Measurements from ENCODE around the gene TSPAN32. TPM values are rescaled to one million over a fixed set of nuclear protein-coding genes. Genes with fewer than 3 reads are reported as not detected.
A peak's percentile ranks its signal among the peaks of the same experiment; 100 is the strongest.

TSPAN32 gene
- total RNA-seq, 3 donors from 2014 or later (not counting 1 experiment from before 2014, with no cell fraction given): 268 to 327 (median 299) TPM

DNA sequence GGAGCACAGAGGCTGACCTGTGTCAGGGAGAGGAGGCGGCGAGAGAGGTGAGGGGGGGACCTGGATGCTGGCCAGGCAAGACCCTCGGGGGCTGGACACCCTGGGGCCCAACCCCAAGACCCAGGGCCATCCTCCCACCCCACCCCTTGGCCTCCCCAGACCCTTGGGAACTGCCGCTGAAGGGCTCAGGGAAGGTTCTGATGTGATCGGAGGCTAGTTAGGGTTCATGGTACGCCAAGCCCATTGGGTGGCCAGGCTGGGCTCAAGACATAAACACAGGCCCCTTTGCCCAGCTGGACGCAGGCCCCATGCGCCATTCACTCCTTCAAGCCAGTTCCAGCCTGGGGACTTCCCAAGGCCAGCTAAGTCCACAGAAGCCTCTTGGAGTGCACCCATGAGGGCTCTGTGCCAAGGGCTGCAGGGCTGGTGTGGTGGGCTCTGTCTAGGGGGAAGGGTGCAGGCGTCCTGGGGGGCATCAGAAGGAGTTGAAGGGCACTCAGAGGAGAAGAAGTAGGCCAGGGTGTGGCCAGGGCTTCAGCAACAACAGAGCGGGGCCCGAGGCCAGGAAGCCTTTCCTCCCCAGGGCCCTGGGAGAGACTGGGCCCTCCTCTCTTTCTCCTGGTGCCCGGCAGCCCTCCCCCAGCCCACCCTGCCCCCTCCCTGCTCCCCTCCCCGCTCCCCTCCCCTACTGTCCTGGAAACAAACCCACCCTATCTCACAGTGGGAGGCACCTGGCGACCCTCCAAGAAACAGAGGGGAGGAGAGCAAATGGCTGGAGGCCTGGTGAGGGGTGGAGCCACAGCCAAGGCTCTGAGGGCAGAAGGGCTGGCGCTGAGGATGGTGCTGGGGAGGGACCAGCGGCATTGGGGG lies 12.9 kb downstream of the TSPAN32 start:
- 60% methylated on average over 11 of the region's 16 CpGs for WGBS (ENCODE audit: insufficient coverage)
- ATAC-seq (no peak), DNase-seq (peak in 1 of 2 donors; percentile 13)
- Mint-ChIP-seq H3K27me3 (ENCODE audit: low read depth in 2 of 2) (no peaks in the 10 kb centered on the region), H3K4me1 (peaks cover 15 to 53% of the 10 kb centered on the region in 2 donors), H3K36me3 (no peaks in the 10 kb centered on the region), H3K27ac (peak overlapping the region in 1 of 2 donors; percentile 64), H3K4me3 (no peak overlapping the region), H3K9me3 (no peaks in the 10 kb centered on the region)
- Histone ChIP-seq H3K27ac (ENCODE audit: low read length) (no peak overlapping the region), H3K4me3 (ENCODE audit: low read length) (no peak overlapping the region), H3K9me3 (ENCODE audit: control insufficient read depth, insufficient read depth, low read length) (no peaks in the 10 kb centered on the region), H3K27me3 (ENCODE audit: control insufficient read depth, insufficient read depth, low read length) (no peaks in the 10 kb centered on the region), H3K4me1 (ENCODE audit: control insufficient read depth, insufficient read depth, low read length) (peaks cover 61% of the 10 kb centered on the region), H3K36me3 (ENCODE audit: control insufficient read depth, insufficient read depth, low read length) (no peaks in the 10 kb centered on the region)
- intact Hi-C loops (cut with micrococcal nuclease): no loop called here
- TF ChIP-seq, protein P1, sequence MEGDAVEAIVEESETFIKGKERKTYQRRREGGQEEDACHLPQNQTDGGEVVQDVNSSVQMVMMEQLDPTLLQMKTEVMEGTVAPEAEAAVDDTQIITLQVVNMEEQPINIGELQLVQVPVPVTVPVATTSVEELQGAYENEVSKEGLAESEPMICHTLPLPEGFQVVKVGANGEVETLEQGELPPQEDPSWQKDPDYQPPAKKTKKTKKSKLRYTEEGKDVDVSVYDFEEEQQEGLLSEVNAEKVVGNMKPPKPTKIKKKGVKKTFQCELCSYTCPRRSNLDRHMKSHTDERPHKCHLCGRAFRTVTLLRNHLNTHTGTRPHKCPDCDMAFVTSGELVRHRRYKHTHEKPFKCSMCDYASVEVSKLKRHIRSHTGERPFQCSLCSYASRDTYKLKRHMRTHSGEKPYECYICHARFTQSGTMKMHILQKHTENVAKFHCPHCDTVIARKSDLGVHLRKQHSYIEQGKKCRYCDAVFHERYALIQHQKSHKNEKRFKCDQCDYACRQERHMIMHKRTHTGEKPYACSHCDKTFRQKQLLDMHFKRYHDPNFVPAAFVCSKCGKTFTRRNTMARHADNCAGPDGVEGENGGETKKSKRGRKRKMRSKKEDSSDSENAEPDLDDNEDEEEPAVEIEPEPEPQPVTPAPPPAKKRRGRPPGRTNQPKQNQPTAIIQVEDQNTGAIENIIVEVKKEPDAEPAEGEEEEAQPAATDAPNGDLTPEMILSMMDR (IDR thresholded peaks at IDR 0.05): no peak

DNA sequence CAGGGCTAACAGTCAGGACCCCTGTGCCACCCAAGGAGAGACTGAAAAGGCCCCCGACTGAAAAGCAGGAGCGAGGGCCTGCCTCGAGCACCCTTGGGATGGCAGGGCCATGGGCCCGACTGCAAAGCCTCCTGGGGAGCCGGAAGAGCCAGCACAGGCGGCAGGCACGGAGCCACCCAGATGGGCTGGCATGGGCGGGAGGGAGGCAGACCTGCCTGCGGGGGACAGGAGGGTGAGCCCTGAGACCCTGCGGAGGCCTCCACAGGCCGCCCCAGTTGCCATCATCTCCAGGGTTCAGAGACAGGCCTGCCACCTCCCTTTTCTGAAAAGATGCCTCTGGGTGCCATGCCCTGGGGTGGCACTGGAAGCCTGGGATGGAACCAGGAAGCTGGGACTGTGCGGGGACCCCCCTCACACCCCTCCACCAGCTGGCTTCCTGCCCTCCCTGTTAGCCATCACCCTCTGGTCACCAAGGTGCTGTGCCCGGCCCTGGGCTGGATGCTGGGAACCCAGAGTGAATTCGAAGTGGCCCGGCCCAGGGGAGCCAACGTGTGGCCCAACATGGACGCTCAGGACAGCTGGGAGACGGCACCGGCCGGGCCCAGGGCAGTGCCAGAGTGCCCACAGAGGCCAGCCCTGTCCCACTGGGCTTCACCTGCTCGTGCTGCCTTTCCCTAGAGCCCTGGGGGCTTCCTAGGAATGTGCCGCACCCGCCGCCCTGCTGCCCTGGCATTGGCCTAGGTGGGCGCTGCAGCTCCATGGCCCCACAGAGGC lies 13.8 kb downstream of the TSPAN32 start:
- Mint-ChIP-seq H3K9me3 (no peaks in the 10 kb centered on the region), H3K4me3 (no peak overlapping the region), H3K27me3 (ENCODE audit: low read depth in 2 of 2) (no peaks in the 10 kb centered on the region), H3K4me1 (peaks cover 15 to 53% of the 10 kb centered on the region in 2 donors), H3K36me3 (no peaks in the 10 kb centered on the region), H3K27ac (no peak overlapping the region)
- Histone ChIP-seq H3K9me3 (ENCODE audit: control insufficient read depth, insufficient read depth, low read length) (no peaks in the 10 kb centered on the region), H3K36me3 (ENCODE audit: control insufficient read depth, insufficient read depth, low read length) (no peaks in the 10 kb centered on the region), H3K4me1 (ENCODE audit: control insufficient read depth, insufficient read depth, low read length) (peaks cover 61% of the 10 kb centered on the region), H3K4me3 (ENCODE audit: low read length) (no peak overlapping the region), H3K27ac (ENCODE audit: low read length) (no peak overlapping the region), H3K27me3 (ENCODE audit: control insufficient read depth, insufficient read depth, low read length) (no peaks in the 10 kb centered on the region)
- intact Hi-C loops (cut with micrococcal nuclease): no loop called here
- TF ChIP-seq, protein P1 (IDR thresholded peaks at IDR 0.05): no peak
- WGBS (ENCODE audit: insufficient coverage): 91% methylated on average over 25 of the region's 25 CpGs
- DNase-seq: peak in 1 of 2 donors; percentile 15
- no peak for ATAC-seq

DNA sequence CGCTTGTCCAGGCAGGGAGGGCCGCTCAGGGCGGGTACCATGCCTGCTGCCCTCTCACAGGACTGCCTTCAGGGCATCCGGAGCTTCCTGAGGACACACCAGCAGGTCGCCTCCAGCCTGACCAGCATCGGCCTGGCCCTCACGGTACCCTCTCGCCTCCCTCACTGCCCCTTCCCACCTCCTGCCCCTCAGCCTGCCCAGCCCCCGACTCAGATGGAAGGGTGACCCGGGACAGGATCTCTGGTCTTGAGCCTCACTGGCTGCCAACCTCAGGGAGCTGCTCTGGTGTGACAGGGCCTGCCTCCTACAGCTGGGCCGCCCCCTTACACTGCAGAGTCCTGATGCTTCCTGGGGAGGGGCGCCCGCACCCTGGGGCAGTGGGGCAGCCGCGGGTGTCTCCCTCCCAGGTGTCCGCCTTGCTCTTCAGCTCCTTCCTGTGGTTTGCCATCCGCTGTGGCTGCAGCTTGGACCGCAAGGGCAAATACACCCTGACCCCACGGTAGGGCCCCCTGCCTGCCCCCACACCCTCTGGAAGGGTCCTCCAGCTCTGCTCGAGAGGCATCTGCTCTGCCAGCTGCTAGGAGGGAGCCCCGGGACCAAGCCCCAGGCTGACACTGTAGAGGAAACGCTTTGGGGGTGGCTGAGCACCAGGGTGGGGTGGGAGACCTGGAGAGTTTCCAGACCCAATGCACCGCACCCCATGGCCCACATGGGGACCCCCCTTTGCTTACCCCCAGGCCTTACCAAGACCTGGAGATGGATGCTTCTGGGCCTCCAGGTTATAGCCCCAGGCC lies 14.6 kb downstream of the TSPAN32 start:
- H3K36me3 Mint-ChIP-seq: no peaks in the 10 kb centered on the region
- intact Hi-C loops (cut with micrococcal nuclease): no loop called here
- Histone ChIP-seq H3K36me3 (ENCODE audit: control insufficient read depth, insufficient read depth, low read length) (no peaks in the 10 kb centered on the region), H3K27me3 (ENCODE audit: control insufficient read depth, insufficient read depth, low read length) (no peaks in the 10 kb centered on the region), H3K27ac (ENCODE audit: low read length) (no peak overlapping the region), H3K9me3 (ENCODE audit: control insufficient read depth, insufficient read depth, low read length) (no peaks in the 10 kb centered on the region), H3K4me1 (ENCODE audit: control insufficient read depth, insufficient read depth, low read length) (peaks cover 59% of the 10 kb centered on the region), H3K4me3 (ENCODE audit: low read length) (no peak overlapping the region)
- 62% methylated on average over 23 of the region's 23 CpGs for WGBS (ENCODE audit: insufficient coverage)
- H3K4me3 Mint-ChIP-seq: no peak overlapping the region
- H3K27me3 Mint-ChIP-seq (ENCODE audit: low read depth in 2 of 2): no peaks in the 10 kb centered on the region
- H3K27ac Mint-ChIP-seq: peak overlapping the region in 1 of 2 donors; percentile 64
- no peaks in the 10 kb centered on the region for H3K9me3 Mint-ChIP-seq
- TF ChIP-seq, protein P1 (IDR thresholded peaks at IDR 0.05): no peak
- peaks cover 15 to 54% of the 10 kb centered on the region in 2 donors for H3K4me1 Mint-ChIP-seq
- peak in 1 of 2 donors; percentile 15 for DNase-seq
- peak in 1 of 3 donors; percentile 48 for ATAC-seq
